SIG-M5 treated with dmso at 0.1 percent for 504 hours (cell line): Measurements from ENCODE around the gene CPXM1.
"Not testable (repeated sequence)": the region's sequence is repeated elsewhere in the genome, so short reads cannot be mapped to it uniquely, and the experiment has no call there.

ENCODE experiments used
- DNase-seq: peaks from one replicate; lab custom pipeline; 2025; ENCODE audit not compliant: unreplicated experiment; lab: John Stamatoyannopoulos, UW

Gene CPXM1

GRCh38 chr20:2770091-2770490 is 30.3 kb downstream of the CPXM1 start:
- DNase-seq, result not testable (repeated sequence)

GRCh38 chr20:2768632-2769015 is 31.8 kb downstream of the CPXM1 start:
- DNase-seq, result no peak

GRCh38 chr20:2767768-2768631 is 32.4 kb downstream of the CPXM1 start:
- DNase-seq, result no peak

- no peak for DNase-seq
Observed at GRCh38 chr20:2763186-2763585, 37.2 kb downstream of the CPXM1 start.

GRCh38 chr20:2762578-2763131 is 37.8 kb downstream of the CPXM1 start:
- DNase-seq, result no peak

- no peak for DNase-seq
Observed at GRCh38 chr20:2761885-2762284, 38.5 kb downstream of the CPXM1 start.

- DNase-seq, result no peak
Observed at GRCh38 chr20:2760952-2761305, 39.5 kb downstream of the CPXM1 start.

- DNase-seq, result no peak
Observed at GRCh38 chr20:2760297-2760951, 40.0 kb downstream of the CPXM1 start.

- no peak for DNase-seq
Observed at GRCh38 chr20:2759603-2760296, 40.7 kb downstream of the CPXM1 start.

- no peak for DNase-seq
Observed at GRCh38 chr20:2759143-2759542, 41.3 kb downstream of the CPXM1 start.

- no peak for DNase-seq
Observed at GRCh38 chr20:2757969-2758368, 42.5 kb downstream of the CPXM1 start.

GRCh38 chr20:2757001-2757400 is 43.4 kb downstream of the CPXM1 start:
- DNase-seq, result no peak

GRCh38 chr20:2756056-2756611 is 44.3 kb downstream of the CPXM1 start:
- DNase-seq, result no peak

- DNase-seq, result no peak
Observed at GRCh38 chr20:2755451-2756055, 44.9 kb downstream of the CPXM1 start.

- no peak for DNase-seq
Observed at GRCh38 chr20:2754424-2754823, 46.0 kb downstream of the CPXM1 start.

GRCh38 chr20:2753461-2754040 is 46.9 kb downstream of the CPXM1 start:
- no peak for DNase-seq

GRCh38 chr20:2752567-2753460 is 47.6 kb downstream of the CPXM1 start:
- peak; percentile 33 for DNase-seq

GRCh38 chr20:2751878-2752566 is 48.4 kb downstream of the CPXM1 start:
- DNase-seq, result no peak

- no peak for DNase-seq
Observed at GRCh38 chr20:2751347-2751877, 49.0 kb downstream of the CPXM1 start.
